Lung (tissue), 12 donors: ENCODE results near the gene HMBS. TPM values are rescaled to one million over a fixed set of nuclear protein-coding genes. Genes with fewer than 3 reads are reported as not detected.
A peak's percentile ranks its signal among the peaks of the same experiment; 100 is the strongest.

Source experiments
- ATAC-seq: fragments of 200-7000 bp; cut with Tn5 transposase; one replicate; pipeline ENCODE4 v1.9.1; 2020; ENCODE audit warnings: moderate number of reproducible peaks; ENCODE audit not compliant: insufficient read depth, low FRiP score
- DNase-seq, 3 donors: peaks; one replicate each; pipeline ENCODE4 v3.0.0-alpha.2; 2013 to 2017
- H3K27ac ChIP-seq, 2 donors: one replicate each; pipeline ENCODE4 v1.5.1; 2013; ENCODE audit warnings: mild to moderate bottlenecking in 2 of 2, moderate library complexity in 2 of 2, control low read depth in 1 of 2, inconsistent platforms in 1 of 2, low read depth in 1 of 2, low read length in 1 of 2
- H3K27me3 ChIP-seq, 3 donors: one replicate each; pipeline ENCODE4 v1.5.1; 2013; ENCODE audit warnings: low read length in 2 of 3; ENCODE audit not compliant: control insufficient read depth in 3 of 3, insufficient read depth in 3 of 3
- H3K36me3 ChIP-seq, 4 donors: one replicate each; pipeline ENCODE4 v1.5.1; 2013; ENCODE audit warnings: low read length in 4 of 4, mild to moderate bottlenecking in 1 of 4, moderate library complexity in 1 of 4; ENCODE audit not compliant: control insufficient read depth in 4 of 4, insufficient read depth in 4 of 4
- H3K4me1 ChIP-seq, 5 donors: one replicate each; pipeline ENCODE4 v1.5.1; 2013; ENCODE audit warnings: low read length in 5 of 5, mild to moderate bottlenecking in 2 of 5, moderate library complexity in 1 of 5; ENCODE audit not compliant: control insufficient read depth in 5 of 5, insufficient read depth in 5 of 5
- H3K4me3 ChIP-seq: one replicate; pipeline ENCODE4 v1.5.1; 2013; ENCODE audit warnings: mild to moderate bottlenecking, control low read depth, moderate library complexity
- H3K9ac ChIP-seq, 2 donors: one replicate each; pipeline ENCODE4 v1.5.1; 2013; ENCODE audit warnings: low read length in 2 of 2, control low read depth in 1 of 2; ENCODE audit not compliant: insufficient read depth in 1 of 2
- H3K9me3 ChIP-seq, 4 donors: one replicate each; pipeline ENCODE4 v1.5.1; 2013; ENCODE audit warnings: low read length in 3 of 4, mild to moderate bottlenecking in 1 of 4, moderate library complexity in 1 of 4; ENCODE audit not compliant: control insufficient read depth in 4 of 4, insufficient read depth in 3 of 4
- CTCF ChIP-seq: IDR thresholded peaks from 2 replicates; pipeline ENCODE4 v1.5.1; 2012; ENCODE audit warnings: mild to moderate bottlenecking; ENCODE audit errors: control extremely low read depth, extremely low read depth
- WGBS, 2 donors: extraction: QIAGEN DNeasy Blood & Tissue Kit; methylation state at CpG; one replicate each; pipeline ENCODE4 v1.1.7; 2013; 5-methylcytosine and 5-hydroxymethylcytosine counted together
- polyA plus RNA-seq, 2 donors: library from polyadenylated mRNA; stranded (reverse); fragments of 200-250 nt; gene quantifications; one replicate each; pipeline ENCODE4 v1.2.1, GENCODE V29; 2013
- total RNA-seq, 2 donors: library from RNA; depleted of rRNA in 1 of 2; stranded (reverse); fragments of >200 nt in 1 of 2; gene quantifications; one replicate each; pipeline ENCODE4 v1.2.1, GENCODE V29; 2014 to 2021
- donor health status: control.
- donor health status: control.
- donor health status: Bipolar disorder and iron deficiency.
- donor health status: healthy.
- donor health status: DM: yes; HTN: yes; CAD: no.

Gene HMBS
- total and polyA plus RNA-seq, 4 donors, result 11.7 to 33.3 (median 31.5) TPM

DNA sequence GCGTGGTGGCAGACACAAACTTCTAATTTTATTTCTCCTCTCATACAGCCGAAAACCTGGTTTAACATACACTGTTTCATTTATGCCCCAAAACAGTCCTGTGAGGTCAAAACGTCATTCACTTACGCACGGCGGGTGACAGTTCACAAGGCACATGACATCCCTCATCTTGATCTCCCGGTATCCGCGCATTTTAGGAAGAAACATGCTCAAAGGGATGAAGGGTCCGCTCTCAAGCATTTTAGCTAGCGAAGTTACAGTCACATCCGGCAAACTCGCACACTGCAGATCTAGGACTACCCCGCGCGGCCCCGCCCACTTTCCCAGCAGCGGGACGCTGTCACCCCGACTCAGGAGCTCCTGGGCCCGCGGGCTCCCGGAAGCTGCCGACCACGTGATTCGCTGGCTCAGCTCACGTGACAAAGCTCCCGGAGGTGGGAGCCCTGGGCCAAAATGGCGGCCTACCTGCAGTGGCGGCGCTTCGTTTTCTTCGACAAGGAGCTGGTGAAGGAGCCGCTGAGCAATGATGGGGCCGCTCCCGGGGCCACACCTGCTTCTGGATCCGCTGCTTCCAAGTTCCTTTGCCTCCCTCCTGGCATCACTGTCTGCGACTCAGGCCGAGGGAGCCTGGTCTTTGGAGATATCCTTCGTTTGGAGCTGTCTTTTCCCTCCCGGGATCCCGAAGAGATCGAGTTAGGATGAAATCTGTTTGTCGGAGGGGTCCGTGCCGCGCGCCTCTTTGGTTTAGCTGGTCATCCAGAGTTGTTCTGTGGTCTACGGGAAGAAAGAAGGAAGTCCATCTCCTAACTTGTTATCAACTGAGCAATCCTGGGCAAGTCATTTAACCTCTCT is 17.1 kb upstream of the HMBS start, which contains the start of gene VPS11:
VPS11 (plus strand) TSS at position 448 of the 852 bp plus-strand sequence; CDS start at position 454, 6 bp downstream.
- Histone ChIP-seq H3K27me3 (no peaks in the 10 kb centered on the region), H3K9me3 (no peaks in the 10 kb centered on the region), H3K4me1 (peaks cover 0 to 11% (median 4%) of the 10 kb centered on the region in 5 donors), H3K9ac (peak within 1 kb of the TSS in 1 of 2 donors; percentile 84), H3K27ac (peak within 1 kb of the TSS; percentile 85 to 87), H3K4me3 (peak within 1 kb of the TSS; percentile 95), H3K36me3 (peaks cover 8 to 19% (median 15%) of the 10 kb centered on the region in 4 donors)
- no peak for TF ChIP-seq CTCF
- 0% methylated on average over 49 of the region's 49 CpGs for WGBS, 2 donors
- ATAC-seq (peak; percentile 98), DNase-seq (peak; percentile 96 to 97 (median 97))

DNA sequence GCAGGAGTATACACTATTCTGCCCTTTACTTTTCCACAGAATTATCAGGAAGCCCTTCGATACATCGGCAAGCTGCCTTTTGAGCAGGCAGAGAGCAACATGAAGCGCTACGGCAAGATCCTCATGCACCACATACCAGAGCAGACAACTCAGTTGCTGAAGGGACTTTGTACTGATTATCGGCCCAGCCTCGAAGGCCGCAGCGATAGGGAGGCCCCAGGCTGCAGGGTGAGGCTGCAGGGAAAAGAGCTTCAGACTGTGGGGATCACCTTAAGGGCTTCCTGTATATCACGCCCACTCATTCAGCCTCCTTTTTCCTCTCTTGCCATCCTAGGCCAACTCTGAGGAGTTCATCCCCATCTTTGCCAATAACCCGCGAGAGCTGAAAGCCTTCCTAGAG is 6.8 kb upstream of the HMBS start:
- H3K27me3 ChIP-seq, result no peaks in the 10 kb centered on the region
- DNase-seq (no peak), ATAC-seq (no peak)
- WGBS, 2 donors, result 95 to 98% methylated on average over 11 of the region's 11 CpGs
- no peak overlapping the region for H3K27ac ChIP-seq
- peaks cover 28 to 64% (median 35%) of the 10 kb centered on the region in 4 donors for H3K36me3 ChIP-seq
- no peaks in the 10 kb centered on the region for H3K4me1 ChIP-seq
- no peak overlapping the region for H3K4me3 ChIP-seq
- H3K9me3 ChIP-seq, result peaks cover 0 to 2% (median 0%) of the 10 kb centered on the region in 4 donors
- no peak for TF ChIP-seq CTCF
- no peak overlapping the region for H3K9ac ChIP-seq

GRCh38 chr11:119078675-119079420 is 5.8 kb upstream of the HMBS start:
- H3K9me3 ChIP-seq, result no peaks in the 10 kb centered on the region
- no peaks in the 10 kb centered on the region for H3K4me1 ChIP-seq
- DNase-seq (no peak), ATAC-seq (no peak)
- 93 to 94% methylated on average over 19 of the region's 19 CpGs for WGBS, 2 donors
- H3K27ac ChIP-seq, result no peak overlapping the region
- peaks cover 22 to 55% (median 28%) of the 10 kb centered on the region in 4 donors for H3K36me3 ChIP-seq
- H3K27me3 ChIP-seq, result no peaks in the 10 kb centered on the region
- no peak for TF ChIP-seq CTCF
- H3K9ac ChIP-seq, result no peak overlapping the region
- H3K4me3 ChIP-seq, result no peak overlapping the region
